HFFc6 (cell line): ENCODE data around the gene SLIT3. TPM values are rescaled to one million over a fixed set of nuclear protein-coding genes. Genes with fewer than 3 reads are reported as not detected.

ENCODE experiments used
- DNase-seq: peaks from one replicate; pipeline ENCODE4 v3.0.0-alpha.2; 2018
- H3K27ac Mint-ChIP-seq: 2 replicates; pipeline ENCODE4 v1.8.0; 2020; ENCODE audit warnings: mild to moderate bottlenecking, mixed read lengths
- H3K27me3 Mint-ChIP-seq: 2 replicates; pipeline ENCODE4 v1.8.0; 2021; ENCODE audit warnings: mild to moderate bottlenecking, moderate library complexity, mixed read lengths; ENCODE audit not compliant: insufficient read depth
- H3K36me3 Mint-ChIP-seq: 2 replicates; pipeline ENCODE4 v1.8.0; 2021; ENCODE audit warnings: low read depth, mixed read lengths
- H3K4me1 Mint-ChIP-seq: 2 replicates; pipeline ENCODE4 v1.8.0; 2020; ENCODE audit warnings: low read depth, mixed read lengths
- H3K4me3 Mint-ChIP-seq: 2 replicates; pipeline ENCODE4 v1.8.0; 2020; ENCODE audit warnings: mild to moderate bottlenecking, moderate library complexity, mixed read lengths
- H3K9me3 Mint-ChIP-seq: 2 replicates; pipeline ENCODE4 v1.8.0; 2020; ENCODE audit warnings: mild to moderate bottlenecking, mixed read lengths
- total RNA-seq, 6 experiments: library from RNA; stranded (reverse); fragmentation: NEBNext Ultra II Directional; extraction: Animal tissue kit (Norgen Biotek cat#: 25700); gene quantifications; 2 replicates in 1 of 6; 3 replicates in 5 of 6; pipeline ENCODE4 v1.2.3, GENCODE V29; 2021
- TF ChIP-seq, protein P1 (sequence below): fragments of 200-600 bp; sonication (generic); IDR thresholded peaks from 2 replicates; pipeline ENCODE4 v1.5.0; 2021; ENCODE audit warnings: antibody characterized with exemption, mild to moderate bottlenecking

SLIT3 gene
- total RNA-seq, 6 experiments from 2014 or later: 4.2 to 8.3 (median 7.1) TPM

DNA sequence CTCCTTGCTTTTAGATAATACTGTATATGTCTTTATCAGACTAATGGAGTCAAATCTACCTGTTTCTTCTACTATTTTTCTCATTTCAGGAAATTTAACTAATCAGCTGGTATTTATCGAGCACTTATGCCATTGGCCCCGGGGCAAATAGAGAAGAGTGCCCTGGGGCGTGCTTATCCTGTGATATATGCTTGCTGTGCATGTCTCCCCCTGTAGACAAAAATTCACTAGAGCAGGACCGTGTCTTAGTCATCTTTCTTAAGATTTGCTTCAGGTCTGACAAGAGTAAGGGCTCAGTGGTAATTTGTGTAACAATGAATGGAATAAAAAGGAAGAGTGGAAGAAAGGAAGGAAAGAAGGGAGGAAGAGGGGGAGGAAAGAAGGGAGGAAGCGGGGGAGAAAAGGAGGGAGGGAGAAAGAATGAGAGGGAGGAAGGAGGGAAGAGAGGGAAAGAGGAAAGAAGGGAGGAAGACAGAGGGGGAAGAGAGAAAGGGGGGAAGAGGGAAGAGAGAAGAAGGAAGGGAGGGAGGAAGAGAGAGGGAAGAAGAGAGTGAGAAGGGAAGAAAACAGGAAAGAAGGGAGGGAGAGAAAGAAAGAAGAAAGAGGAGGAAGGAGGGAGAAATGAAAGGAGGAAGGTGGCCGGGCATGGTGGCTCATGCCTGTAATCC lies 426.1 kb downstream of the SLIT3 start:
- Mint-ChIP-seq H3K9me3 (no peaks in the 10 kb centered on the region), H3K27ac (no peak overlapping the region), H3K4me3 (no peak overlapping the region), H3K36me3 (no peaks in the 10 kb centered on the region), H3K27me3 (peaks cover 5% of the 10 kb centered on the region), H3K4me1 (no peaks in the 10 kb centered on the region; the same call in 1 of the 2 replicates)
- TF ChIP-seq, protein P1, sequence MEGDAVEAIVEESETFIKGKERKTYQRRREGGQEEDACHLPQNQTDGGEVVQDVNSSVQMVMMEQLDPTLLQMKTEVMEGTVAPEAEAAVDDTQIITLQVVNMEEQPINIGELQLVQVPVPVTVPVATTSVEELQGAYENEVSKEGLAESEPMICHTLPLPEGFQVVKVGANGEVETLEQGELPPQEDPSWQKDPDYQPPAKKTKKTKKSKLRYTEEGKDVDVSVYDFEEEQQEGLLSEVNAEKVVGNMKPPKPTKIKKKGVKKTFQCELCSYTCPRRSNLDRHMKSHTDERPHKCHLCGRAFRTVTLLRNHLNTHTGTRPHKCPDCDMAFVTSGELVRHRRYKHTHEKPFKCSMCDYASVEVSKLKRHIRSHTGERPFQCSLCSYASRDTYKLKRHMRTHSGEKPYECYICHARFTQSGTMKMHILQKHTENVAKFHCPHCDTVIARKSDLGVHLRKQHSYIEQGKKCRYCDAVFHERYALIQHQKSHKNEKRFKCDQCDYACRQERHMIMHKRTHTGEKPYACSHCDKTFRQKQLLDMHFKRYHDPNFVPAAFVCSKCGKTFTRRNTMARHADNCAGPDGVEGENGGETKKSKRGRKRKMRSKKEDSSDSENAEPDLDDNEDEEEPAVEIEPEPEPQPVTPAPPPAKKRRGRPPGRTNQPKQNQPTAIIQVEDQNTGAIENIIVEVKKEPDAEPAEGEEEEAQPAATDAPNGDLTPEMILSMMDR: peak; percentile 41
- DNase-seq: no peak

DNA sequence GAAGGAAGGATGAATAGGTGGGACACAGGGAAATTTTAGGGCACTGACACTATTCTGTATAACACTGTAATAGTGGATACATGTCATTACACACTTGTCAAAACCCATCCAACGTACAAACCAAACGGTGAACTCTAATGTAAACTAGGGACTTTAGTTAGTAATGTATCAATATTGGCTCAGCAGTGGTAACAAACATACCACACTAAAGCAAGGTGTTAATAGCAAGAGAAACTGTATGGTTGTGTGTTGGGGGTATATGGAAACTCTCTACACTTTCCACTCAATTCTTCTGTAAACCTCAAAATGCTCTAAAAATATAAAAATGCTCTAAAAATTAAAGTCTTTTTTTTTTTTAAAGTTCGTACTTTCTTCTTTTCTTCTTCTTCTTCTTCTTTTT lies 428.7 kb downstream of the SLIT3 start:
- Mint-ChIP-seq H3K27ac (no peak overlapping the region), H3K4me3 (no peak overlapping the region), H3K27me3 (peaks cover 5% of the 10 kb centered on the region), H3K9me3 (no peaks in the 10 kb centered on the region), H3K36me3 (no peaks in the 10 kb centered on the region), H3K4me1 (no peaks in the 10 kb centered on the region)
- DNase-seq: no peak
- TF ChIP-seq, protein P1: no peak

DNA sequence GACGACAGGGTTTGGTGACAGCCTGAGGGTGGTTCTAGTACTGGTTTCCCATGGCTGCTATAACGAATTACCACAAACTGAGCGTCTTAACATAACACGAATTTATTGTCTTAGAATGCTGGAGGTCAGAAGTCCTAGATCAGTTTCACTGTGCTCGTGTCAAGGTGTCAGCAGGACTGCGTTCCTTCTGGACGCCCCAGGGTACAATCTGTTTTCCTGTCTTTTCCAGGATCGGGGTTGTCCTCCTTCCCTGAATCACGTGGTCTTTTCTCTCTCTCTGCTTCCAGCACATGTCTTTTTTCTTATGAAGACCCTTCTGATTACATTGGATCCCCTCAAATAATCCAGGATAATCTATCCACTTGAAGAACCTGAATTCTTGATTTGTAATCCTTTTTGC lies 430.0 kb downstream of the SLIT3 start:
- TF ChIP-seq, protein P1: no peak
- no peaks in the 10 kb centered on the region for H3K9me3 Mint-ChIP-seq
- no peaks in the 10 kb centered on the region for H3K4me1 Mint-ChIP-seq
- peaks cover 5% of the 10 kb centered on the region for H3K27me3 Mint-ChIP-seq
- no peak for DNase-seq
- H3K36me3 Mint-ChIP-seq: no peaks in the 10 kb centered on the region
- no peak overlapping the region for H3K27ac Mint-ChIP-seq
- no peak overlapping the region for H3K4me3 Mint-ChIP-seq

DNA sequence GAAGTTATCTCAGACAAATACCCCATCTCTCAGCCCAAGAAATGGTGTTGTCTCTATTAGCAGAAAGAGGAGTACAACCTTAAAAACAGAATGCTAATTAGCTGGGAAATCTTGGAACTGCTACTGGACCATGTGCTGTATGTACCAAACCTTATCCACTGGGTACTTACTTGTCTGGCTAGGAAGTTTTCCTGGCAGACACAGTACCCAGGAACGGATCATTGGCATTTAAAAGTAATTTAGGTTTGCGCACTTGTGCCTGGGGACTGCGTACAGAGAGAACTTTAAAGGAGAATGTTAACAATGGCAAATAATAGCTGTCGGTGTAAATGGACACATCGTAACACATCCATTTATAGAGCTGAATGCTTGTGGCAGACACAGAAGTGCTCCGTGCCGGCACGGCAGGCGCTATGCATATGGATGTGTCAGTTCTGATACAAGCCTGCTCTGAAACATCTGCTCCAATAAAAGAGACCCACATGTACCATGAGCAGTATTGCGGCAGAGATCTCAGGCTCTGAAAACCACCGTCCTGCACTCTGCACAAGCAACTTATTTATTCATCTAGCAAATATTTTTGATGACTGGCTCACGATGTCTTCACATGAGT lies 431.2 kb downstream of the SLIT3 start:
- no peak for DNase-seq
- Mint-ChIP-seq H3K4me1 (no peaks in the 10 kb centered on the region), H3K9me3 (no peaks in the 10 kb centered on the region), H3K27me3 (peaks cover 5% of the 10 kb centered on the region; the same call in 1 of the 2 replicates), H3K27ac (no peak overlapping the region), H3K36me3 (no peaks in the 10 kb centered on the region), H3K4me3 (no peak overlapping the region)
- TF ChIP-seq, protein P1: no peak

DNA sequence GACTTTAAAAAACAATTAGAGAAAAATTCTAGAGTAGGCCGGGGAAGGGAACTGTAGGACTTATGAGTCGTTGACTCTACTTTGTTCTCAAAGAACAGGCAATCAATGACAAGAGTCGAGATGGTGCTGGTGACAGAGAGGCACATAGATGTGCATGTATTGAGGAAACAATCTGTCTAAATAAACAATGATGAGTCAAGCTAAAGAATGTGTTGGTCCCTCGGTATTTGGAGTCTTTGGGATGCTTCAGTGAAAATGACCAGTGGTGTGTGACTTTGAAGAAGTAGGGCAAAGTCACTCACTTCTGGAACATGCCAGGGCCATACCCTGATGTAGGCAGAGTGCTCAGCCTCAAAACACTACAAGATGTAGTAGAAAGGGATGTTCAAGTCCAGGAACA lies 433.7 kb downstream of the SLIT3 start:
- H3K36me3 Mint-ChIP-seq: no peaks in the 10 kb centered on the region
- TF ChIP-seq, protein P1: no peak
- H3K27ac Mint-ChIP-seq: no peak overlapping the region
- H3K9me3 Mint-ChIP-seq: no peaks in the 10 kb centered on the region
- peaks cover 2% of the 10 kb centered on the region; the same call in 1 of the 2 replicates for H3K27me3 Mint-ChIP-seq
- DNase-seq: no peak
- H3K4me3 Mint-ChIP-seq: no peak overlapping the region
- H3K4me1 Mint-ChIP-seq: no peaks in the 10 kb centered on the region
